GM12878 (cell line): Measurements from ENCODE around the gene ISCA2. TPM values are rescaled to one million over a fixed set of nuclear protein-coding genes. Genes with fewer than 3 reads are reported as not detected.

Experiments used
- ATAC-seq: fragments of 200-7000 bp; cut with Tn5 transposase; 3 replicates; pipeline ENCODE4 v1.9.1; 2020; ENCODE audit warnings: mild to moderate bottlenecking, moderate library complexity
- BruUV-seq: library from RNA; stranded (reverse); fragments of 400-500 nt; replicated peaks from 2 replicates; lab custom pipeline; 2021; lab: Mats Ljungman, UMichigan
- CTCF ChIA-PET: fragments of 300-600 bp; sonication (Branson Sonifier 250); formaldehyde crosslinking; extraction: SDS; loops from one replicate; lab custom pipeline; 2021; ENCODE audit warnings: inconsistent platforms; lab: Yijun Ruan, JAX
- POLR2A ChIA-PET: fragments of 350-600 bp; formaldehyde crosslinking; extraction: SDS; loops from one replicate; lab custom pipeline; 2021; ENCODE audit warnings: inconsistent platforms; lab: Charles Lee
- RAD21 ChIA-PET: fragments of 300-600 bp; sonication (Branson Sonifier 250); formaldehyde crosslinking; loops from one replicate; lab custom pipeline; 2023; ENCODE audit warnings: antibody characterized with exemption; ENCODE audit not compliant: unreplicated experiment; lab: Charles Lee
- SMC1A ChIA-PET: fragments of 300-600 bp; sonication (Branson Sonifier 250); formaldehyde crosslinking; loops from one replicate; lab custom pipeline; 2023; ENCODE audit not compliant: unreplicated experiment, uncharacterized antibody; lab: Charles Lee
- DNase-seq: peaks from one replicate; pipeline ENCODE4 v3.0.0-alpha.2; 2011; ENCODE audit warnings: low read depth, low spot score
- FAIRE-seq: peaks from 3 replicates; lab custom pipeline; 2011; peaks lifted over from hg19 to GRCh38; lab: Jason Lieb, UNC
- H2AFZ ChIP-seq: 2 replicates; pipeline ENCODE4 v1.6.0; 2011; ENCODE audit warnings: low read depth, low read length, control low read depth; ENCODE audit not compliant: control insufficient read depth
- H3K27ac ChIP-seq: 2 replicates; pipeline ENCODE4 v1.5.1; 2011; ENCODE audit warnings: control low read depth; ENCODE audit not compliant: control insufficient read depth, insufficient read depth
- H3K27me3 ChIP-seq, 2 experiments: replicated peaks in 1 of 2; 2 replicates each; pipeline versions ENCODE4 v1.6.0 to v1.6.1; 2011; ENCODE audit warnings: low read length in 1 of 2; ENCODE audit not compliant: control insufficient read depth in 2 of 2, insufficient read depth in 2 of 2
- H3K36me3 ChIP-seq, 2 experiments: 2 replicates each; pipeline ENCODE4 v1.5.1; 2011; ENCODE audit warnings: low read length in 1 of 2; ENCODE audit not compliant: control insufficient read depth in 2 of 2, insufficient read depth in 2 of 2
- H3K4me1 ChIP-seq: 2 replicates; pipeline ENCODE4 v1.6.1; 2011; ENCODE audit warnings: mild to moderate bottlenecking, low read length, moderate library complexity, mixed read lengths; ENCODE audit not compliant: control insufficient read depth, insufficient read depth
- H3K4me2 ChIP-seq: 2 replicates; pipeline ENCODE4 v1.6.0; 2011; ENCODE audit warnings: control low read depth; ENCODE audit not compliant: control insufficient read depth, insufficient read depth
- H3K4me3 ChIP-seq: fragments of 200-600 bp; sonication (generic); 2 replicates; pipeline ENCODE4 v1.5.1; 2016
- H3K79me2 ChIP-seq: 2 replicates; pipeline ENCODE4 v1.6.0; 2011; ENCODE audit warnings: low read length; ENCODE audit not compliant: control insufficient read depth, insufficient read depth
- H3K9ac ChIP-seq: 2 replicates; pipeline ENCODE4 v1.8.0; 2011; ENCODE audit warnings: low read length, control low read depth, mixed read lengths; ENCODE audit not compliant: control insufficient read depth, insufficient read depth
- H3K9me3 ChIP-seq: replicated peaks from 3 replicates; pipeline ENCODE4 v1.5.1; 2011; ENCODE audit warnings: mild to moderate bottlenecking, low read length; ENCODE audit not compliant: control insufficient read depth, insufficient read depth
- H4K20me1 ChIP-seq: 2 replicates; pipeline ENCODE4 v1.6.0; 2011; ENCODE audit not compliant: control insufficient read depth, insufficient read depth
- BRCA1 ChIP-seq: IDR thresholded peaks from 2 replicates; pipeline ENCODE4 v1.6.1; 2011; ENCODE audit warnings: low read depth, low read length, improper control_type of control experiment
- CBFB ChIP-seq: IDR thresholded peaks from 2 replicates; pipeline ENCODE4 v1.6.1; 2016; ENCODE audit warnings: antibody characterized with exemption, low read depth
- CBX5 ChIP-seq: sonication (generic); IDR thresholded peaks from 2 replicates; pipeline ENCODE4 v1.6.1; 2016; ENCODE audit warnings: low read depth, moderate library complexity, mild to moderate bottlenecking, inconsistent platforms
- IKZF2 ChIP-seq, 2 experiments: fragments of 450-650 bp; IDR thresholded peaks; 2 replicates each; pipeline ENCODE4 v1.6.1; 2017; ENCODE audit warnings: mild to moderate bottlenecking in 2 of 2, moderate library complexity in 2 of 2
- IRF4 ChIP-seq: IDR thresholded peaks from 2 replicates; pipeline ENCODE4 v1.6.1; 2011; ENCODE audit warnings: low read depth, low read length
- KLF5 ChIP-seq: fragments of 450-650 bp; IDR thresholded peaks from 2 replicates; pipeline ENCODE4 v1.6.1; 2014; ENCODE audit warnings: mild to moderate bottlenecking; ENCODE audit not compliant: partially characterized antibody
- SIX5 ChIP-seq: IDR thresholded peaks from 2 replicates; pipeline ENCODE4 v1.6.1; 2011; ENCODE audit warnings: mild to moderate bottlenecking, low read depth, low read length, moderate library complexity; ENCODE audit not compliant: severe bottlenecking
- SMC3 ChIP-seq: IDR thresholded peaks from 2 replicates; pipeline ENCODE4 v1.6.1; 2011; ENCODE audit warnings: low read length, improper control_type of control experiment, borderline replicate concordance
- WGBS: methylation state at CpG from one replicate; pipeline ENCODE4 v1.1.6; 2016; ENCODE audit warnings: low lambda C conversion rate; ENCODE audit not compliant: insufficient replicate concordance, insufficient coverage; ENCODE audit errors: missing lambda C conversion rate; 5-methylcytosine and 5-hydroxymethylcytosine counted together
- in situ Hi-C: fragments of 300-500 bp; cut with MboI; formaldehyde crosslinking; loops from 9 replicates; pipeline ENCODE4 v1.14.3; 2018; ENCODE audit warnings: mixed read lengths
- intact Hi-C: fragments of 100-400 bp; cut with micrococcal nuclease; formaldehyde crosslinking; loops from one replicate; pipeline ENCODE4 v1.14.2; 2022; ENCODE audit not compliant: unreplicated experiment
- polyA plus RNA-seq, 11 experiments: library from polyadenylated mRNA; depleted of rRNA in 4 of 11; unstranded in 6 of 11; stranded (reverse) in 5 of 11; fragments of >200 nt; fragmentation: Nextera tagmentation in 4 of 11; fragmentation: Illumina TruSeq in 1 of 11; extraction: Ambion mirVana in 4 of 11; extraction: Trizol in 1 of 11; gene quantifications; 1 replicate in 1 of 11; 2 replicates in 10 of 11; pipeline versions ENCODE4 v1.2.1 to v1.2.3, GENCODE V29; 2011 to 2016; ENCODE audit warnings: inconsistent platforms in 2 of 11, missing spikeins in 2 of 11, low read depth in 1 of 11
- total RNA-seq, 4 experiments: library from RNA; depleted of rRNA in 3 of 4; stranded (reverse); fragments of >200 nt in 3 of 4; fragmentation: Illumina TruSeq in 1 of 4; extraction: Trizol in 1 of 4; gene quantifications; 2 replicates each; pipeline versions ENCODE4 v1.2.1 to v1.2.3, GENCODE V29; 2013 to 2021
- TF ChIP-seq, protein P1 (sequence below): fragments of 450-650 bp; IDR thresholded peaks from 2 replicates; pipeline ENCODE4 v1.6.1; 2016; ENCODE audit warnings: mild to moderate bottlenecking, moderate library complexity, borderline replicate concordance
- TF ChIP-seq, protein P2 (sequence below): fragments of 450-650 bp; IDR thresholded peaks from 2 replicates; pipeline ENCODE4 v1.6.1; 2016; ENCODE audit warnings: mild to moderate bottlenecking
- TF ChIP-seq, protein P3 (sequence below): fragments of 450-650 bp; formaldehyde crosslinking; IDR thresholded peaks from 2 replicates; pipeline ENCODE4 v1.4.0; 2022; ENCODE audit warnings: mild to moderate bottlenecking, moderate library complexity

The ISCA2 gene
- total and polyA plus RNA-seq, 10 of the 15 experiments (the other 5 are each of a cell fraction or from before 2014, with no cell fraction given) = 7.5 to 116 (median 32.5) TPM

DNA sequence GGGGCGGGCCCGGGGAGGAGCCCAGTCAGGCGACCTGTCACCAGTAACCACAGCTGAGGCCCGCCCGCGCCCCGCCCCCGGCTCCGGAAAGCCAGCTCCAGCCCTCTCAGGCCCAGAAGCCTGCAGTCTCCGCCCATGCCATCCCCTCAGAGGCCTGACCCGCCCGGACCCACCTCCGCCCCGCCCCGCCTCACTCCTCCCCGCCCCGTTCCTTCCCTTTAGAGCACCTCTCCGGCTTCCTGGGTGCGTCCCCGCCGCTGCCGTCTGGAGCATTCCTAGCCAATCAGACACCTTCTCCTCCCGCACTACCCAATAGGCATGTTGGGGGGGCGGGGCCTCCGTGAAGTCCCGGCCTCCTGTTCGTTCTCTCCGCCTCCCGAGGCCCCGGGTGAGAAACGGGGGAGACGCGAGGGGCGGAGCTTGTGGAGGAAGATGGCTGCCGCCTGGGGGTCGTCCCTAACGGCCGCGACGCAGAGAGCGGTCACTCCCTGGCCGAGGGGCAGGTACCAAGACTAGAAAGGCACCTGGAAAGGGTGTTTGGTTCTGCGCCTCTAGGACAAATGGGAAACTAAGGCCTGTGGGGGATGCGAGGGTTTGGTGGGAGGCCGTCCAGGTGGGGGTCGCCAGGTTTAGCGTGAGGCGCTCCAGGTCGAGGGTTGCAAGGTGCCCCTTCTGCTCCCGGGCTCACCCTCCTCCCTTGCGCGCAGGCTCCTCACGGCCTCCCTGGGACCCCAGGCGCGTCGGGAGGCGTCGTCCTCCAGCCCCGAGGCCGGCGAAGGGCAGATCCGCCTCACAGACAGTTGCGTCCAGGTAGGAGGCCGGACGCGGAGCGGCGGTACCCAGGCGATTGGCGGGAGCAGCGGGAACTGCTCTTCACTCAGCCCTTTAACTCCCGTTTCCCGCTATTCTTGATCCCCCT, at the start of gene ISCA2 (continued):
- TF ChIP-seq, protein P1, sequence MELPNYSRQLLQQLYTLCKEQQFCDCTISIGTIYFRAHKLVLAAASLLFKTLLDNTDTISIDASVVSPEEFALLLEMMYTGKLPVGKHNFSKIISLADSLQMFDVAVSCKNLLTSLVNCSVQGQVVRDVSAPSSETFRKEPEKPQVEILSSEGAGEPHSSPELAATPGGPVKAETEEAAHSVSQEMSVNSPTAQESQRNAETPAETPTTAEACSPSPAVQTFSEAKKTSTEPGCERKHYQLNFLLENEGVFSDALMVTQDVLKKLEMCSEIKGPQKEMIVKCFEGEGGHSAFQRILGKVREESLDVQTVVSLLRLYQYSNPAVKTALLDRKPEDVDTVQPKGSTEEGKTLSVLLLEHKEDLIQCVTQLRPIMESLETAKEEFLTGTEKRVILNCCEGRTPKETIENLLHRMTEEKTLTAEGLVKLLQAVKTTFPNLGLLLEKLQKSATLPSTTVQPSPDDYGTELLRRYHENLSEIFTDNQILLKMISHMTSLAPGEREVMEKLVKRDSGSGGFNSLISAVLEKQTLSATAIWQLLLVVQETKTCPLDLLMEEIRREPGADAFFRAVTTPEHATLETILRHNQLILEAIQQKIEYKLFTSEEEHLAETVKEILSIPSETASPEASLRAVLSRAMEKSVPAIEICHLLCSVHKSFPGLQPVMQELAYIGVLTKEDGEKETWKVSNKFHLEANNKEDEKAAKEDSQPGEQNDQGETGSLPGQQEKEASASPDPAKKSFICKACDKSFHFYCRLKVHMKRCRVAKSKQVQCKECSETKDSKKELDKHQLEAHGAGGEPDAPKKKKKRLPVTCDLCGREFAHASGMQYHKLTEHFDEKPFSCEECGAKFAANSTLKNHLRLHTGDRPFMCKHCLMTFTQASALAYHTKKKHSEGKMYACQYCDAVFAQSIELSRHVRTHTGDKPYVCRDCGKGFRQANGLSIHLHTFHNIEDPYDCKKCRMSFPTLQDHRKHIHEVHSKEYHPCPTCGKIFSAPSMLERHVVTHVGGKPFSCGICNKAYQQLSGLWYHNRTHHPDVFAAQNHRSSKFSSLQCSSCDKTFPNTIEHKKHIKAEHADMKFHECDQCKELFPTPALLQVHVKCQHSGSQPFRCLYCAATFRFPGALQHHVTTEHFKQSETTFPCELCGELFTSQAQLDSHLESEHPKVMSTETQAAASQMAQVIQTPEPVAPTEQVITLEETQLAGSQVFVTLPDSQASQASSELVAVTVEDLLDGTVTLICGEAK = no peak
- TF ChIP-seq, protein P2, sequence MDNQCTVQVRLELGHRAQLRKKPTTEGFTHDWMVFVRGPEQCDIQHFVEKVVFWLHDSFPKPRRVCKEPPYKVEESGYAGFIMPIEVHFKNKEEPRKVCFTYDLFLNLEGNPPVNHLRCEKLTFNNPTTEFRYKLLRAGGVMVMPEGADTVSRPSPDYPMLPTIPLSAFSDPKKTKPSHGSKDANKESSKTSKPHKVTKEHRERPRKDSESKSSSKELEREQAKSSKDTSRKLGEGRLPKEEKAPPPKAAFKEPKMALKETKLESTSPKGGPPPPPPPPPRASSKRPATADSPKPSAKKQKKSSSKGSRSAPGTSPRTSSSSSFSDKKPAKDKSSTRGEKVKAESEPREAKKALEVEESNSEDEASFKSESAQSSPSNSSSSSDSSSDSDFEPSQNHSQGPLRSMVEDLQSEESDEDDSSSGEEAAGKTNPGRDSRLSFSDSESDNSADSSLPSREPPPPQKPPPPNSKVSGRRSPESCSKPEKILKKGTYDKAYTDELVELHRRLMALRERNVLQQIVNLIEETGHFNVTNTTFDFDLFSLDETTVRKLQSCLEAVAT = peak; percentile 68
- no peak for TF ChIP-seq CBX5

DNA sequence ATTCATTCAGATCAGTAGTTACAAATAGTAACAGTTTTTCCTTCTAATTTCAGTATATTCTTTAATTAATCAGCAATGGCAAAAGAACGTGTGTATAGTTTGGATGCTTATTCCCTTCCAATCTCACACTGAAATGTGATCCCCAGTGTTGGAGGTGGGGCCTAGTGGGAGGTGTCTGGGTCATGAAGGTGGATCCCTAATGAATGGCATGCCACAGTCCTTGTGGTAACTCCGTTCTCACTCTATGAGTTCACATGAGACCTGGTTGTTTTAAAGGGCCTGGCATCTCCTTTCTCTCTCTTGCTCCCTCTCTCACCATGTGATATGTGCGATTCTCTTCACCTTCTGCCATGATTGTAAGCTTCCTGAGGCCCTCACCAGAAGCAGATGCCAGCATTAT, 48.7 kb upstream of the ISCA2 start:
- no peaks in the 10 kb centered on the region for H3K79me2 ChIP-seq
- no peaks in the 10 kb centered on the region for H3K4me1 ChIP-seq
- TF ChIP-seq IKZF2 (IDR thresholded peaks at IDR 0.05) = no peak
- TF ChIP-seq CBFB = no peak
- TF ChIP-seq, protein P3, sequence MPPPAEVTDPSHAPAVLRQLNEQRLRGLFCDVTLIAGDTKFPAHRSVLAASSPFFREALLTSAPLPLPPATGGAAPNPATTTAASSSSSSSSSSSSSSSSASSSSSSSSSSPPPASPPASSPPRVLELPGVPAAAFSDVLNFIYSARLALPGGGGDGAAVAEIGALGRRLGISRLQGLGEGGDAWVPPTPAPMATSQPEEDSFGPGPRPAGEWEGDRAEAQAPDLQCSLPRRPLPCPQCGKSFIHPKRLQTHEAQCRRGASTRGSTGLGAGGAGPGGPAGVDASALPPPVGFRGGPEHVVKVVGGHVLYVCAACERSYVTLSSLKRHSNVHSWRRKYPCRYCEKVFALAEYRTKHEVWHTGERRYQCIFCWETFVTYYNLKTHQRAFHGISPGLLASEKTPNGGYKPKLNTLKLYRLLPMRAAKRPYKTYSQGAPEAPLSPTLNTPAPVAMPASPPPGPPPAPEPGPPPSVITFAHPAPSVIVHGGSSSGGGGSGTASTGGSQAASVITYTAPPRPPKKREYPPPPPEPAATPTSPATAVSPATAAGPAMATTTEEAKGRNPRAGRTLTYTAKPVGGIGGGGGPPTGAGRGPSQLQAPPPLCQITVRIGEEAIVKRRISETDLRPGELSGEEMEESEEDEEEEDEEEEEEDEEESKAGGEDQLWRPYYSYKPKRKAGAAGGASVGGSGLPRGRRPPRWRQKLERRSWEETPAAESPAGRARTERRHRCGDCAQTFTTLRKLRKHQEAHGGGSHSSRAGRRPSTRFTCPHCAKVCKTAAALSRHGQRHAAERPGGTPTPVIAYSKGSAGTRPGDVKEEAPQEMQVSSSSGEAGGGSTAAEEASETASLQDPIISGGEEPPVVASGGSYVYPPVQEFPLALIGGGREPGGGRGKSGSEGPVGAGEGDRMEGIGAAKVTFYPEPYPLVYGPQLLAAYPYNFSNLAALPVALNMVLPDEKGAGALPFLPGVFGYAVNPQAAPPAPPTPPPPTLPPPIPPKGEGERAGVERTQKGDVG (CRISPR knock-in tag) = no peak
- TF ChIP-seq, protein P2 = no peak
- TF ChIP-seq IRF4 = no peak
- no peak for TF ChIP-seq BRCA1
- no peak for TF ChIP-seq SMC3
- no peak for TF ChIP-seq SIX5
- TF ChIP-seq KLF5 = no peak

More for the DNA sequence above, 48.7 kb upstream of the ISCA2 start:
- no peak overlapping the region for H3K4me2 ChIP-seq
- ATAC-seq = no peak
- no peak for DNase-seq
- in situ Hi-C loops = no loop called here
- H2AFZ ChIP-seq = no peak overlapping the region
- H3K4me3 ChIP-seq = no peak overlapping the region
- no peak for FAIRE-seq
- WGBS = 13% methylated on average over 3 of the region's 3 CpGs
- no peak overlapping the region for H3K9ac ChIP-seq
- intact Hi-C loops = no loop called here
- no peaks in the 10 kb centered on the region for H3K36me3 ChIP-seq
- H3K27ac ChIP-seq = no peak overlapping the region
- H3K9me3 ChIP-seq = no peaks in the 10 kb centered on the region; the same call in 2 of the 3 replicates
- ChIA-PET CTCF (no interaction called here), SMC1A (no interaction called here), RAD21 (no interaction called here), POLR2A (no interaction called here)
- no peaks in the 10 kb centered on the region for H4K20me1 ChIP-seq
- no peaks in the 10 kb centered on the region; a peak in 1 of 4 replicates for H3K27me3 ChIP-seq
- BruUV-seq = no TSS peak
